ENCODE results near the gene IFITM1. TPM values are rescaled to one million over a fixed set of nuclear protein-coding genes. Genes with fewer than 3 reads are reported as not detected.

The IFITM1 gene
- total and polyA plus RNA-seq, 10 donors, result 314 to 670 (median 496) TPM

DNA sequence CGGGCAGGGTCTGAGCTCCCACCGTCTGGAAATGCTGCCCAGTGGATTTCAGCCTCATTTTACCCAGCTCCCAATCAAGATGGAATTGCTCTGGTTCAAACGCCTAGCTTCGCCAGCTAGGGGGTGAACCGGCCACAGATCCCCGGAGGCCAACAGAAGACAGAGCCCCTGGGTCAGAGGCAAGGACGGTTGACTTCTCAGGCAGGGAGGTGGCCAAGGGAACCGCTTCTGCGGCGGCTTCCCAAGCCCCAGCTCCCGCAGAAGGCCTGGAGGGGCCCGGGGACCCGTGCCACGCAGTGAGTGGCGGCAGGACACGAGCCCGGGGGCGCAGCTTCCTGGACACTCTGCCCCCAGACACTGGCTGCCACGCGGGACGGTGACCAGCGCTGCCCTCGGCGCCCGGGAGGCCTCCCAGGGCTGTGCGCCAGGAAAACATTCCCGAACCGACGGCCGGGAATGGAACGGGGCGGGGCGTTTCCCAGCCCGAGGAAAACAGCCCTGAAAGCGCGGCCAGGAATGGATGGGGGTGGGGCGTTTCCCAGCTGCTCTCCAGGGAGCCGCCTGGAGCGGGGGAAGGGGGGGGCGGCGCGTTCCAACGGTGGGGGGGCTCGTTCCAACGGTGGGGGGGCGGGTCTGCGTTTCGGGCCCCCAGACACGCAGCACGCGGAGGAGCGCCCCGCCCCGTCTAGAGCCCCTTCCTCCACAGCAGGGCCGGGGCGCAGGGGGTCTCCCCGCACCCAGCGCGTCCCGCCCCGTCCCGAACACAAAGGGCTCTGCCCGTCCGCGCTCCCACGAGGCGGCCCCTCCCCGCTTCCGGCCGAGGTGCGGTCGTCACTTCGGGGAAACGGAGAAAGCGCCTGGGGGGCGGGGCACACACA is 42.0 kb downstream of the IFITM1 start:
- peaks cover 7 to 51% (median 36%) of the 10 kb centered on the region in 6 donors for H3K4me1 ChIP-seq
- H3K9me3 ChIP-seq, result peaks cover 0 to 7% (median 4%) of the 10 kb centered on the region in 8 donors
- H3K36me3 ChIP-seq, result no peaks in the 10 kb centered on the region
- H3K27me3 ChIP-seq (replicated peaks in 1 of 7), result no peaks in the 10 kb centered on the region
- TF ChIP-seq POLR2AphosphoS5 (IDR thresholded peaks at IDR 0.05) (peak; percentile 91 to 96 (median 94)), POLR2A (IDR thresholded peaks at IDR 0.05) (peak in 2 of 3 donors; percentile 65 to 79)
- TF ChIP-seq, protein P1, sequence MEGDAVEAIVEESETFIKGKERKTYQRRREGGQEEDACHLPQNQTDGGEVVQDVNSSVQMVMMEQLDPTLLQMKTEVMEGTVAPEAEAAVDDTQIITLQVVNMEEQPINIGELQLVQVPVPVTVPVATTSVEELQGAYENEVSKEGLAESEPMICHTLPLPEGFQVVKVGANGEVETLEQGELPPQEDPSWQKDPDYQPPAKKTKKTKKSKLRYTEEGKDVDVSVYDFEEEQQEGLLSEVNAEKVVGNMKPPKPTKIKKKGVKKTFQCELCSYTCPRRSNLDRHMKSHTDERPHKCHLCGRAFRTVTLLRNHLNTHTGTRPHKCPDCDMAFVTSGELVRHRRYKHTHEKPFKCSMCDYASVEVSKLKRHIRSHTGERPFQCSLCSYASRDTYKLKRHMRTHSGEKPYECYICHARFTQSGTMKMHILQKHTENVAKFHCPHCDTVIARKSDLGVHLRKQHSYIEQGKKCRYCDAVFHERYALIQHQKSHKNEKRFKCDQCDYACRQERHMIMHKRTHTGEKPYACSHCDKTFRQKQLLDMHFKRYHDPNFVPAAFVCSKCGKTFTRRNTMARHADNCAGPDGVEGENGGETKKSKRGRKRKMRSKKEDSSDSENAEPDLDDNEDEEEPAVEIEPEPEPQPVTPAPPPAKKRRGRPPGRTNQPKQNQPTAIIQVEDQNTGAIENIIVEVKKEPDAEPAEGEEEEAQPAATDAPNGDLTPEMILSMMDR (IDR thresholded peaks at IDR 0.05 in 8 of 11, conservative IDR thresholded peaks at IDR 0.05 in 3 of 11), result peak in 2 of 11 experiments; percentile 4 to 19
- H3K27ac ChIP-seq, result peak overlapping the region; percentile 88 to 99 (median 97)
- intact Hi-C loops (cut with DNase I; ENCODE audit: low total_unique reads), result loop anchor here (5.0 kb wide), 1 partner anchor 49 kb away; the partner anchor contains the start of gene IFITM2
- H3K4me3 ChIP-seq, result peak overlapping the region; percentile 32 to 66 (median 40)
- 3 to 8% (median 5%) methylated on average over 4 to 74 of the region's 76 CpGs for WGBS, 5 donors
- DNase-seq, result peak; percentile 98

DNA sequence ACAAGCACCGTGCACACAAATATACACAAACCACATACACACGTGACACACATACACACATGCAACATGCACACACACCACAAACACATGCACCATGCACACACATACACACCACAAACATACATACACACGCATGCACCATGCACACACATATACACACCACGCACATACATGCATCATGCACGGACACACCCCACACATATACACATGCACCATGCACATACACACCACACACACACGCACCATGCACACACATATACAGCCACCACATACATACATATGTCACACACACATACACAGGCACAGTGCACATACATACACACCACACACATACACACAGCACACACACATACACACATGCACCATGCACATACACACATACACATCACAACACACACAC is 42.8 kb downstream of the IFITM1 start:
- no peak overlapping the region for H3K27ac ChIP-seq
- H3K27me3 ChIP-seq (replicated peaks in 1 of 7), result no peaks in the 10 kb centered on the region
- H3K4me3 ChIP-seq, result no peak overlapping the region
- peaks cover 7 to 43% (median 29%) of the 10 kb centered on the region in 6 donors for H3K4me1 ChIP-seq
- no peaks in the 10 kb centered on the region for H3K36me3 ChIP-seq
- WGBS, 5 donors, result 77 to 83% (median 79%) methylated on average over 6 of the region's 6 CpGs
- intact Hi-C loops (cut with DNase I; ENCODE audit: low total_unique reads), result loop anchor here (5.0 kb wide), 1 partner anchor 49 kb away; the partner anchor contains the start of gene IFITM2
- TF ChIP-seq POLR2AphosphoS5 (IDR thresholded peaks at IDR 0.05), result no peak
- TF ChIP-seq, protein P1 (IDR thresholded peaks at IDR 0.05 in 8 of 11, conservative IDR thresholded peaks at IDR 0.05 in 3 of 11), result no peak
- H3K9me3 ChIP-seq, result peaks cover 0 to 14% (median 11%) of the 10 kb centered on the region in 8 donors
- peak; percentile 2 for DNase-seq

GRCh38 chr11:357582-357981 is 43.7 kb downstream of the IFITM1 start:
- WGBS, 5 donors, result 93 to 98% (median 97%) methylated on average over 4 of the region's 4 CpGs
- intact Hi-C loops (cut with DNase I; ENCODE audit: low total_unique reads), result loop anchor here (5.0 kb wide), 1 partner anchor 50 kb away; the partner anchor contains the start of gene IFITM2
- Histone ChIP-seq H3K36me3 (no peaks in the 10 kb centered on the region), H3K27me3 (replicated peaks in 1 of 7) (no peaks in the 10 kb centered on the region), H3K4me1 (peaks cover 7 to 35% (median 27%) of the 10 kb centered on the region in 6 donors), H3K9me3 (peaks cover 0 to 16% (median 12%) of the 10 kb centered on the region in 8 donors), H3K4me3 (no peak overlapping the region), H3K27ac (no peak overlapping the region)
- DNase-seq, result peak; percentile 4
- TF ChIP-seq POLR2A (IDR thresholded peaks at IDR 0.05) (no peak), POLR2AphosphoS5 (IDR thresholded peaks at IDR 0.05) (no peak)
- TF ChIP-seq, protein P1 (IDR thresholded peaks at IDR 0.05 in 8 of 11, conservative IDR thresholded peaks at IDR 0.05 in 3 of 11), result no peak
